H7 (cell line): ENCODE measurements around the gene PNMT. TPM values are rescaled to one million over a fixed set of nuclear protein-coding genes. Genes with fewer than 3 reads are reported as not detected.

Experiments used
- DNase-seq: peaks from one replicate; pipeline ENCODE4 v3.0.0; 2012
- H3K27me3 ChIP-seq: 2 replicates; pipeline ENCODE4 v1.6.0; 2011; ENCODE audit warnings: mild to moderate bottlenecking, low read length; ENCODE audit not compliant: control insufficient read depth, insufficient read depth
- H3K36me3 ChIP-seq: replicated peaks from 2 replicates; pipeline ENCODE4 v1.5.1; 2011; ENCODE audit warnings: low read length; ENCODE audit not compliant: control insufficient read depth, insufficient read depth
- H3K4me3 ChIP-seq: 2 replicates; pipeline ENCODE4 v1.5.1; 2011; ENCODE audit warnings: low read depth, mild to moderate bottlenecking, control low read depth, low read length, moderate library complexity; ENCODE audit not compliant: insufficient read depth
- total RNA-seq: library from RNA; depleted of rRNA; stranded (reverse); fragments of >200 nt; shearing (Covaris generic); gene quantifications from 2 replicates; pipeline ENCODE4 v1.2.3, GENCODE V29; 2014

Gene PNMT
- total RNA-seq, 1 experiment from 2014 or later = 2.4 TPM

DNA sequence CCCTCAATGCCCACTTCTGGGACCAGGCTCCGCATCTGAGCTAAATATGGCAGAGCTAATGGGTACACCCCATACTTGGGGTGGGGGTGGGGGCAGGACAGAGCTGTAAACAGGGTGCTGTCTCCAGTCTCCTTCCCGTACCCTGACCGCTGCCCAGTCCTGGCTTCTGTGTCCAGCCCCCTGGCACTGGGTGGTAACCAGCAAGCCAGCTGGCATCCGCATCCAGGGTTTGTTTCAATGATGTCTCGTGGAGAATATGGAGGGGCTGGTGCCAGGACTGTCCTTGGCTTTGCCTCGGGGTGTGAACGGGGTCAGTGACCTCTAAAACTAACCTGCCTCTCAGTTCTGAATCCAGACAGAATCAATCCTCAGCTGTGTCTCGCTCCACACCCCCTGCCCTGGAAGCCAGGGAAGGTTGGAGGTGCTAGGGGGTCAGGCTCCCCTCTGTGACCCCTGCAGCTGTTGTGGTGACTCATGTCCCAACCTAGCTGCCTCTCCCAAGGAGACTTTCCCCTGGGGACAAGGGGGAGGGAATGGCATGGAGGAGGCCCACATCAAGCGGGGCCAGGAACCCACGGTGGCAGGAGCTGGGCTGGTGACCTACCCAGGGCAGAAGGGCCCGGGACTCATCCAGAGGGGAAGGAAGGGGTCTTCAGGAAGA lies 1.5 kb upstream of the PNMT start:
- 0 out of 2 replicates have a peak overlapping the region, but pooled peaks have one; percentile 49 for H3K4me3 ChIP-seq

DNA sequence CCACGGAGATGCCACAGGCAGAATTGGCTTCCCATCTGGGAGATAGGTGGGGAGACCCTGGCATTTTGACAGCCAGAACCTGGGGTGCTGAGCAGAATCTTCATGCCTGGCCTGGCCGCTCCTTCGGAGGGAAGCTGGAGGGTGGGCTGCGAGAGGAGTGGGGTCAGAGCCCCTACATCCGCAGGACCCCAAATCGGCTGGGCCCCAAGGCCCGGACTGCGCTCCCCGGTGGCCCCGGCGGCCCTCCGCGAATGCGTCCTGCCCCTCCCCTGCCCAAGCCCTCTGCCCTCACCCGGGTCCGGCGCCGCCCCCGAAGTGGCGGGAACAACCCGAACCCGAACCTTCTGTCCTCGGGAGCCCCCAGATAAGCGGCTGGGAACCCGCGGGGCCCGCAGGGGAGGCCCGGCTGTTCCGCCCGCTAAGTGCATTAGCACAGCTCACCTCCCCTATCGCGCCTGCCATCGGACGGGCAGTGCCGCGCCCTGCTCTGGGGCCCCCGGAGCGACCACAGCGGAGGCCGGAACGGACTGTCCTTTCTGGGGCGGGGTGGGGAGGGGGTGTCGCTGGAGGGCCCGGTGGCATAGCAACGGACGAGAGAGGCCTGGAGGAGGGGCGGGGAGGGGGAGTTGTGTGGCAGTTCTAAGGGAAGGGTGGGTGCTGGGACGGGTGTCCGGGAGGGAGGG lies 850 bp upstream of the PNMT start:
- Histone ChIP-seq H3K27me3 (peaks cover 36% of the 10 kb centered on the region), H3K4me3 (peak overlapping the region; percentile 49), H3K36me3 (no peaks in the 10 kb centered on the region)
- peak; percentile 89 for DNase-seq

More for the DNA sequence above, 1.5 kb upstream of the PNMT start:
- peaks cover 36% of the 10 kb centered on the region for H3K27me3 ChIP-seq
- peak; percentile 53 for DNase-seq
- no peaks in the 10 kb centered on the region for H3K36me3 ChIP-seq

DNA sequence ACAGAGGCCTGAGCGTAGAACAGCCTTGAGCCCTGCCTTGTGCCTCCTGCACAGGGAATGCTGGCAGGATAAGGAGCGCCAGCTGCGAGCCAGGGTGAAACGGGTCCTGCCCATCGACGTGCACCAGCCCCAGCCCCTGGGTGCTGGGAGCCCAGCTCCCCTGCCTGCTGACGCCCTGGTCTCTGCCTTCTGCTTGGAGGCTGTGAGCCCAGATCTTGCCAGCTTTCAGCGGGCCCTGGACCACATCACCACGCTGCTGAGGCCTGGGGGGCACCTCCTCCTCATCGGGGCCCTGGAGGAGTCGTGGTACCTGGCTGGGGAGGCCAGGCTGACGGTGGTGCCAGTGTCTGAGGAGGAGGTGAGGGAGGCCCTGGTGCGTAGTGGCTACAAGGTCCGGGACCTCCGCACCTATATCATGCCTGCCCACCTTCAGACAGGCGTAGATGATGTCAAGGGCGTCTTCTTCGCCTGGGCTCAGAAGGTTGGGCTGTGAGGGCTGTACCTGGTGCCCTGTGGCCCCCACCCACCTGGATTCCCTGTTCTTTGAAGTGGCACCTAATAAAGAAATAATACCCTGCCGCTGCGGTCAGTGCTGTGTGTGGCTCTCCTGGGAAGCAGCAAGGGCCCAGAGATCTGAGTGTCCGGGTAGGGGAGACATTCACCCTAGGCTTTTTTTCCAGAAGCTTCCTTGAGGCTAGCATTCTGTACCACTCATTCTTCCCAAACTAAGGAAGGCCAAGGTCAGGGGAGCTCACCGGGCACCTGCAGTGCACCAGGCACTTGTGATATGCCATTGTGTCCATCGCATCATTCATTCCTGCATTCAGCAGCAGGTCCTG lies 1.9 kb downstream of the PNMT start:
- DNase-seq = no peak
- no peaks in the 10 kb centered on the region for H3K36me3 ChIP-seq
- peaks cover 36% of the 10 kb centered on the region for H3K27me3 ChIP-seq
- no peak overlapping the region for H3K4me3 ChIP-seq

- H3K27me3 ChIP-seq = peaks cover 34% of the 10 kb centered on the region
- no peak overlapping the region for H3K4me3 ChIP-seq
- DNase-seq = no peak
- H3K36me3 ChIP-seq = no peaks in the 10 kb centered on the region
Observed at GRCh38 chr17:39670746-39671145, 2.5 kb downstream of the PNMT start.

DNA sequence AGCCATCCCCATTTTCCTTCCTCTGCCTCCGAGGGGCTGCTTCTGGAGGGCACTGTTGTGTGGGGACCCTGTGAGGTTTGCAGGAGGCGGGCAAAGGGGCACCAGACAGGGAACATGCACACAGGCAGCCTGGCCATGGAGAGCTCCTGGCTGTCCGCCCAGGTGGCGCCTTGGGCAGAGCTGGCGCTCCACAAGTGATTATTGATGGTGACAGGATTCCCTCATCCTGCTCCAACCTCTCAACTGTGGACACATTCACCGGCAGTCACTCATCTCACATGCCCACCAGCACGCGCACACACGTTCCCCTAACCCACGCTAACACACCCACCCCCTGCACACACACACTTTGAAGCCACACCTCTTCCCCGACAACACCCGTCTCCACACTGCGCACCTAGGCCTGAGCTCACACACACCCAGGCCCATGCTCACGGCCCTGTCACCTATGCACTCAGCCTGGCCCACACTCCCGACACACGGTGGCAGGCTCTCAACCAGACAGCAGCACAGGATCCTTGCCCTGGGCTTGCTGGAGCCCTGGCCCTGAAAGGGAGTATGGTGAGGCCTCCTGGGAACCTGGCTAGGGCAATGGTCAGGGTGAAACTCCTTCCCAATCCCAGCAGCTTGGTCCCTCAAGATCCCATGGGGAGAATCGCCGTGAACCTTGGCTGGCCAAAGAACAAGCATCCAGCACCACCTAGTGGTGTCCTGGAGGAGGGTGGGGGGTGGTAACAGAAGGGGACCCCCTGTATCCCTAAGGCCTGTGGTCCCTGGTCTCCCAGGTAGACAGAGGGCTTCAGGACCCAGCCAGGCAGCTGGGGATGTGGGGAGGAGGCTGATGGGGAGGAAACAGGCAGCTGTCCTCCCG lies 3.6 kb downstream of the PNMT start:
- Histone ChIP-seq H3K27me3 (peaks cover 22% of the 10 kb centered on the region), H3K4me3 (no peak overlapping the region), H3K36me3 (no peaks in the 10 kb centered on the region)
- DNase-seq = peak; percentile 97

GRCh38 chr17:39672522-39673334 lies 4.5 kb downstream of the PNMT start:
- peaks cover 14% of the 10 kb centered on the region for H3K27me3 ChIP-seq
- no peak for DNase-seq
- no peaks in the 10 kb centered on the region; the same call in 1 of the 2 replicates for H3K36me3 ChIP-seq
- no peak overlapping the region for H3K4me3 ChIP-seq

DNA sequence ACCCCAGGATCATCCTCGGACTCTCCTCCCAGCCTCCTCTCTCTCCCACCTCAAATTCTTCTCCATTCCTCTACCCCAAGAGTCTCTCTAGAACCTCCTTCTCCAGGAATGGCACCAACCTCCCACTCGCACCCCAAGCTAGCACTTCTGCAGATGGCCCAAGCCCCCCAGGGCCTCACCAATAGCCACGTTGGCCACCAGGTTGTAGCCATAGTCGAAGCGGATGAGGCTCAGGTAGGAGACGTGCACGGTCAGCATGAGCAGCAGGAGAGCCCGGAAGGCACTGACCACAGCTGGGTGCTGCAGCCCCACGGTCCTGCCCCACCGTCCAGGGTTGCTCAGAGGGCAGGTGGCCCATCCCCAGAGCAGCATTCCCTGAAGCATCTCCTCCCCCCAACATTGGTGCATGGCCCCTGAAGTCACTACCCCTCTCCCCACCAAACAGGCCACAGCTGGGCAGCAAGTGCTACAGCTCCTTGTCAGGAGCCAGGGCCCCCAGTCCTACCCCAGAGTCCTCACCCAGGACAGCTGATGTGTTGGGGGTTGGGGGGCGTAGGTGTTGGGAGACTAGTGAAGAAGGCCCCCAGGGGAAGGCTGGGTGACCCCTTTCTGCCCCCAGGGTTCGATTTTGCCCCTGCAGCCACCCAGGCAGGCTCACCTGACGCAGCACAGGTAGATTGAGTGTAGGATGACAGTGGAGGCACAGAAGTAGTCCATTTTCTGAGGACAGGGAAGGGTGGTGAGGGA lies 5.3 kb downstream of the PNMT start:
- H3K36me3 ChIP-seq = no peaks in the 10 kb centered on the region; the same call in 1 of the 2 replicates
- no peak overlapping the region for H3K4me3 ChIP-seq
- peaks cover 6% of the 10 kb centered on the region for H3K27me3 ChIP-seq
- DNase-seq = no peak

GRCh38 chr17:39674179-39674578 lies 5.9 kb downstream of the PNMT start:
- no peak overlapping the region for H3K4me3 ChIP-seq
- H3K36me3 ChIP-seq = no peaks in the 10 kb centered on the region; the same call in 1 of the 2 replicates
- no peak for DNase-seq
- H3K27me3 ChIP-seq = peaks cover 2% of the 10 kb centered on the region; the same call in 1 of the 2 replicates

DNA sequence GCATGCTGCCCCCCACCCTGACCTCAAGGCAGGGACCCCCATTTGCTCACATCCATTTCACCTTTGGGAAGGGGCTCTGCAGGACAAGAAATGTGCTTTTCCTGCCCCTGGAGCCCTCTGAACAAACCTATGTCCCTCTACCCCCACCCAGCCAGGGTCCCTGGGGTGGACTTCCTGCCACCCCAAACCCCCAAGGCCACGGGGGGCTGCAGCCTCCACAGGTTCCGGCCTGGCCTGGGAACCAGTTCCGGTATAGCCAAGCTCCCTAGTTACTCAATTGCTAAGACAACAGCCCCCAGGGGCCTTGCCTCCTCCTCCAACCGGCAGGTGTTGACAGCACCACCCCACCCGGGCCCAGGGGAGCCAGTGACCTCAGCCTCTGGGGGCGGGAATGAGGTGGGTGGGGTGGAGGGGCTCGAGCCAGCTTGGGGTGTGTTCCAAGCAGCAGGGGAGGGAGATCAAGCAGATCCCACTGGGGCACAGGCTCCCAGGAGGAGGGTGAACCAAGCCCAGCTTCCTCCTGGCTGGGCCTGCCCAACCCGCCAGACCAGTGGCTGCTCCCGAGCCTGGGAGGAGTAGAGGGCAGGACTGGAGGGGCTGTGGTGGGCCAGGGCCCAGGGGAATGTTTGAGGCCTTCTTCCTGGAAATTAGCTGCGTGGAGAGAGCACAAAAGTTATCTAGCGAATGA lies 6.6 kb downstream of the PNMT start:
- Histone ChIP-seq H3K27me3 (no peaks in the 10 kb centered on the region; the same call in 1 of the 2 replicates), H3K36me3 (no peaks in the 10 kb centered on the region; the same call in 1 of the 2 replicates), H3K4me3 (no peak overlapping the region)
- no peak for DNase-seq

DNA sequence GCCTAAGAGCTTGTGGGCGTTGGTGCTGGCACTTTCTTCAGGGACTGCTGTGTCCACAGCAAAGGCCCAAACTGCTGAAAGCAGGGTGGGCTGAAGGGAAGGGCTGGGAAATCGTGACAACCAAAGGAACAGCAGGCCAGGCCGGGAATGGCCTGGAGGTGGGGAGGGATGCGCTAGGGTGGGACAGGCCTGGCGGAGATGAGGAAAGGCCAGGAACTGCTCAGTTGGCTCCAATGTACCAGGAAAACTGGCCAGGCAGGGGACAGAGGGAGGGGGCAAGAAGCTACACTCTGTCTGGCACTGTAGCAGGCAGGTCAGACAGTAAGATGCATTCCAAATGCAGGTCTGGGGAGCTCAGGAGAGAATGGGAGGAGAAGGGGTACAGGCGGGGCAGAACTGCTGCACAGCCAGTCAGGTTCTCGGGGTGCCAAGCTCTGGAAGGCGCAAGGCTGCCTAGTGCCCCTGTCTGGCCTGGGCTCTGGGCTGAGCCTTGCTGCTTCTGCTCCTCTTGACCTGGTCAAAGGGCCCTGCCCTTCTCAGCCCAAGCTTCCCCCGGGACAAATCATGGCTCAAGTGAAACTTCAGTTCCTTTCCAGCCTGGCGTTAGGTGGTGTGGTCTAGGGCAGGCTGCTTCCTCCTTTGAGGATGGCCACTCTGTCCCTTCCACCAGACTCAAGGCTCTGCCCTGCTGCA lies 7.3 kb downstream of the PNMT start:
- Histone ChIP-seq H3K36me3 (no peaks in the 10 kb centered on the region; the same call in 1 of the 2 replicates), H3K27me3 (no peaks in the 10 kb centered on the region; the same call in 1 of the 2 replicates), H3K4me3 (no peak overlapping the region)
- DNase-seq = no peak

GRCh38 chr17:39676198-39676819 lies 8.1 kb downstream of the PNMT start:
- H3K36me3 ChIP-seq = no peaks in the 10 kb centered on the region; the same call in 1 of the 2 replicates

More at GRCh38 chr17:39676198-39676819, 8.1 kb downstream of the PNMT start:
- no peaks in the 10 kb centered on the region; the same call in 1 of the 2 replicates for H3K27me3 ChIP-seq
- DNase-seq = no peak
- H3K4me3 ChIP-seq = no peak overlapping the region
